ENCODE data around the gene PPY. TPM values are rescaled to one million over a fixed set of nuclear protein-coding genes. Genes with fewer than 3 reads are reported as not detected.
A peak's percentile ranks its signal among the peaks of the same experiment; 100 is the strongest.

PPY gene
- total RNA-seq, 2 experiments from 2014 or later = not detected

- Mint-ChIP-seq H3K9me3 (no peaks in the 10 kb centered on the region), H3K4me1 (ENCODE audit: low read depth) (no peaks in the 10 kb centered on the region), H3K4me3 (no peak overlapping the region), H3K27me3 (ENCODE audit: low read depth) (peaks cover 8% of the 10 kb centered on the region), H3K36me3 (ENCODE audit: low read depth) (no peaks in the 10 kb centered on the region), H3K27ac (no peak overlapping the region)
- DNase-seq = no peak
- intact Hi-C loops (cut with micrococcal nuclease) = no loop called here
- CTCF ChIA-PET = no interaction called here
Observed at GRCh38 chr17:43958748-43959352, 16.6 kb upstream of the PPY start.

GRCh38 chr17:43956222-43956621, 13.9 kb upstream of the PPY start:
- Mint-ChIP-seq H3K27ac (no peak overlapping the region), H3K4me1 (ENCODE audit: low read depth) (peaks cover 2% of the 10 kb centered on the region), H3K9me3 (no peaks in the 10 kb centered on the region), H3K36me3 (ENCODE audit: low read depth) (no peaks in the 10 kb centered on the region), H3K4me3 (no peak overlapping the region), H3K27me3 (ENCODE audit: low read depth) (peaks cover 26% of the 10 kb centered on the region)
- intact Hi-C loops (cut with micrococcal nuclease) = no loop called here
- DNase-seq = no peak
- CTCF ChIA-PET = interaction anchor here (0.9 to 1.5 kb wide), 2 partner anchors 12 to 262 kb away, joined by 3 to 4 read pairs; no protein-coding TSS in a partner anchor

- Mint-ChIP-seq H3K4me3 (no peak within 1 kb of the TSS), H3K9me3 (no peaks in the 10 kb centered on the region), H3K27me3 (ENCODE audit: low read depth) (peaks cover 35% of the 10 kb centered on the region), H3K27ac (no peak within 1 kb of the TSS), H3K36me3 (ENCODE audit: low read depth) (no peaks in the 10 kb centered on the region), H3K4me1 (ENCODE audit: low read depth) (peaks cover 2% of the 10 kb centered on the region)
- no peak for DNase-seq
- intact Hi-C loops (cut with micrococcal nuclease) = no loop called here
- CTCF ChIA-PET = interaction anchor here (1.2 kb wide), 1 partner anchor 10 kb away, joined by 3 read pairs; no protein-coding TSS in a partner anchor
Observed at GRCh38 chr17:43953746-43954145, 11.5 kb upstream of the PPY start, which contains the start of gene PYY. Gene PYY, minus strand, starts transcription at chr17:43953940. Its CDS starts 457 bp downstream, at chr17:43953483.

GRCh38 chr17:43952724-43953666, 10.7 kb upstream of the PPY start:
- no peak overlapping the region for H3K4me3 Mint-ChIP-seq
- no peaks in the 10 kb centered on the region for H3K9me3 Mint-ChIP-seq
- no peak overlapping the region for H3K27ac Mint-ChIP-seq
- H3K27me3 Mint-ChIP-seq (ENCODE audit: low read depth) = peaks cover 35% of the 10 kb centered on the region
- no peaks in the 10 kb centered on the region for H3K36me3 Mint-ChIP-seq (ENCODE audit: low read depth)
- peak; percentile 21 for DNase-seq
- intact Hi-C loops (cut with micrococcal nuclease) = no loop called here
- CTCF ChIA-PET = interaction anchor here (1.2 kb wide), 1 partner anchor 9 kb away, joined by 3 read pairs; no protein-coding TSS in a partner anchor
- H3K4me1 Mint-ChIP-seq (ENCODE audit: low read depth) = peaks cover 2% of the 10 kb centered on the region

DNA sequence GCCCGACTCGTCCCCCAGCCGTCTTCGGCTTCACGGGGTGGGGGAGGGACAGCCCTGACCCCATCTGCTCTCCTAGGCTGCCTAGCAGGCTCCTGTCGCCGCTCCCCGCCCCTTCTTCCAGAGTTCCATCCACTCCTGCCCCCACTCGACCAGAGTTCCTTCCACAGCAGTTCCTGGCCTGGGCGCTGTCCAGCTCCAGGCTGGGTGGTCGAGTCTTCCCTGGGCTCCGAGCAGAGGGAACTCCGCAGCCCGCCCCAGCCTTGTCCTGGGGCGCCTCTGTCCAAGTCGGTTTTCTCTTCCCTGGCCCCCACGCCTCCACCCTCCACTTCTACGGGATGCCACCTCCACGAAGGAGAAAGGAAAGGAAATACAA, 10.1 kb upstream of the PPY start:
- CTCF ChIA-PET = no interaction called here
- Mint-ChIP-seq H3K4me1 (ENCODE audit: low read depth) (peaks cover 2% of the 10 kb centered on the region), H3K9me3 (no peaks in the 10 kb centered on the region), H3K36me3 (ENCODE audit: low read depth) (no peaks in the 10 kb centered on the region), H3K27ac (no peak overlapping the region), H3K27me3 (ENCODE audit: low read depth) (peaks cover 35% of the 10 kb centered on the region), H3K4me3 (no peak overlapping the region)
- intact Hi-C loops (cut with micrococcal nuclease) = no loop called here
- no peak for DNase-seq

GRCh38 chr17:43951750-43952149, 9.5 kb upstream of the PPY start:
- no peaks in the 10 kb centered on the region for H3K36me3 Mint-ChIP-seq (ENCODE audit: low read depth)
- no peak overlapping the region for H3K27ac Mint-ChIP-seq
- CTCF ChIA-PET = interaction anchor here (0.6 kb wide), 1 partner anchor 44 kb away, joined by 4 read pairs; no protein-coding TSS in a partner anchor
- H3K27me3 Mint-ChIP-seq (ENCODE audit: low read depth) = peaks cover 35% of the 10 kb centered on the region
- no peak for DNase-seq
- no peak overlapping the region for H3K4me3 Mint-ChIP-seq
- intact Hi-C loops (cut with micrococcal nuclease) = no loop called here
- H3K4me1 Mint-ChIP-seq (ENCODE audit: low read depth) = peaks cover 2% of the 10 kb centered on the region
- H3K9me3 Mint-ChIP-seq = no peaks in the 10 kb centered on the region

GRCh38 chr17:43950554-43950953, 8.3 kb upstream of the PPY start:
- Mint-ChIP-seq H3K4me1 (ENCODE audit: low read depth) (peaks cover 2% of the 10 kb centered on the region), H3K27me3 (ENCODE audit: low read depth) (peaks cover 35% of the 10 kb centered on the region), H3K36me3 (ENCODE audit: low read depth) (no peaks in the 10 kb centered on the region), H3K4me3 (no peak overlapping the region), H3K27ac (no peak overlapping the region), H3K9me3 (no peaks in the 10 kb centered on the region)
- CTCF ChIA-PET = no interaction called here
- intact Hi-C loops (cut with micrococcal nuclease) = no loop called here
- DNase-seq = no peak

GRCh38 chr17:43949781-43950180, 7.5 kb upstream of the PPY start:
- intact Hi-C loops (cut with micrococcal nuclease) = no loop called here
- H3K4me1 Mint-ChIP-seq (ENCODE audit: low read depth) = peaks cover 6% of the 10 kb centered on the region
- CTCF ChIA-PET = no interaction called here
- no peak overlapping the region for H3K4me3 Mint-ChIP-seq
- H3K27me3 Mint-ChIP-seq (ENCODE audit: low read depth) = peaks cover 35% of the 10 kb centered on the region
- no peak for DNase-seq
- H3K27ac Mint-ChIP-seq = no peak overlapping the region
- no peaks in the 10 kb centered on the region for H3K9me3 Mint-ChIP-seq
- no peaks in the 10 kb centered on the region for H3K36me3 Mint-ChIP-seq (ENCODE audit: low read depth)

DNA sequence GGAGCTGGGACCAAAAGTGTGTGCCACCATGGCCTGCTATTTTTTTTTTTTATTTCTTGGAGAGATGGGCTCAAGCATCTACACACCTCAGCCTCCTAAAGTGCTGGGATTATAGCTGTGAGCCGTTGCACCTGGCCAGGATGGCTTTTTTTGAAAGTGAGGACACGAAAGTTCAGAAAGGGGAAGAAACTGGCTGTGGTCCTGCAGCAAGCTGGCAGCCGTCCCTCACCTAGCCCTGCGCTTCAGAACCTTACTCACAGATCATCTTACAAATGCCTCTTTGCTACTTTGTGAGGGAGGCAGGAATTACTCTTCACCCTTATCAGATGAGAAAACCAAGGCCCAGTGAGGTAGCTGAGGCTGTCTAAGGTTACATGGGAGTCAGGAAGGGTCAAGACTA, 4.5 kb upstream of the PPY start:
- Mint-ChIP-seq H3K9me3 (no peaks in the 10 kb centered on the region), H3K27me3 (ENCODE audit: low read depth) (peaks cover 13% of the 10 kb centered on the region)

GRCh38 chr17:43945074-43945829, 3.0 kb upstream of the PPY start:
- intact Hi-C loops (cut with micrococcal nuclease) = loop anchor here (2.0 kb wide), 1 partner anchor 66 kb away; no protein-coding TSS in a partner anchor
- Mint-ChIP-seq H3K36me3 (ENCODE audit: low read depth) (no peaks in the 10 kb centered on the region), H3K4me1 (ENCODE audit: low read depth) (peaks cover 11% of the 10 kb centered on the region), H3K27ac (no peak overlapping the region), H3K9me3 (no peaks in the 10 kb centered on the region), H3K4me3 (no peak overlapping the region), H3K27me3 (ENCODE audit: low read depth) (peaks cover 5% of the 10 kb centered on the region)
- no peak for DNase-seq
- CTCF ChIA-PET = interaction anchor here (0.9 to 3.5 kb wide), 9 partner anchors 22 to 241 kb away, joined by 4 to 51 read pairs (median 10); partner anchors contain the start of gene TMUB2

More for the DNA sequence above, 4.5 kb upstream of the PPY start:
- no peaks in the 10 kb centered on the region for H3K36me3 Mint-ChIP-seq (ENCODE audit: low read depth)
- H3K4me3 Mint-ChIP-seq = no peak overlapping the region
- CTCF ChIA-PET = interaction anchor here (1.0 kb wide), 2 partner anchors 33 to 68 kb away, joined by 3 read pairs; no protein-coding TSS in a partner anchor
- no peak for DNase-seq
- H3K4me1 Mint-ChIP-seq (ENCODE audit: low read depth) = peaks cover 11% of the 10 kb centered on the region
- intact Hi-C loops (cut with micrococcal nuclease) = no loop called here
- H3K27ac Mint-ChIP-seq = no peak overlapping the region

DNA sequence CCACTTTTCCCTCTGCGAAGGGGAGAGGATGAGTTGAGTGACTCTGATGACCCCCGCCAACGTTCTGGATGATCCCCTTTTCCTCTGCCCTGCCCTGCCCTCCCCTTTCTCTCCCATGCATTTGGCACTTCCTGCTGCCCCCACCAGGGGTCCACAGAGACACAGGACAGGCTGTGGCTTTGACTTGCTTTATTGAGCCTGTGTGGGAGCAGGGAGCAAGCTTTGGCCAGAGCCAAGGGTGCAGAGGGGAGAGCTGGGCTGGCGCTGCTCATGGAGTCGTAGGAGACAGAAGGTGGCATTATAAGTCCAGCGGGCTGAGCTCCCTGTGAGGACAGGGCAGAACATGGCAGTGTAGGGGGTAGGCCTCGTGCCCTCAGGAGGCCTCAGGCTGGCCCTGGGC, 1.6 kb downstream of the PPY start:
- Mint-ChIP-seq H3K9me3 (no peaks in the 10 kb centered on the region), H3K4me3 (no peak overlapping the region), H3K27ac (no peak overlapping the region), H3K4me1 (ENCODE audit: low read depth) (peaks cover 20% of the 10 kb centered on the region), H3K36me3 (ENCODE audit: low read depth) (no peaks in the 10 kb centered on the region), H3K27me3 (ENCODE audit: low read depth) (peaks cover 2% of the 10 kb centered on the region)
- CTCF ChIA-PET = interaction anchor here (1.6 to 2.0 kb wide), 2 partner anchors 27 to 59 kb away, joined by 3 to 6 read pairs; no protein-coding TSS in a partner anchor
- intact Hi-C loops (cut with micrococcal nuclease) = loop anchor here (5.0 kb wide), 1 partner anchor 407 kb away; the partner anchor contains the start of gene GRN
- DNase-seq = peak; percentile 46

DNA sequence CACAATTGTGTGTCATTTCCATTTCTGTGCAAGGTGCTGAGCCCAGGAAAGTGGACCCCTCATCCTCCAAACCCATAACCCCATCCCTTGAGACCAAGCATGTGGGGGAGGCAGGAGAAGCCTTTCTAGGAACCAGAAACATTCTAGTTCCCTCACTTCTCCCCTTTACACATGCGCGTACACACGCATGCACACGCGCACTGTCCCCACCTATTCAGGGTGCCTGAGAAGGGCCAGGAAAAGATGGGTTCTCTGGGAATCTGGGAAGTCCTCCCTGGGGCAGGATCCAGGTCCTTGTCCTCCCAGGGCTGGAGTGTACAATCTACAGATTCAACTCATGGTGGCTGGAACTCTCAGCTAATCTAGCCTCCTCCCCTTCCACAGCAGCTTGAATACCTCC, 2.4 kb downstream of the PPY start:
- H3K4me1 Mint-ChIP-seq (ENCODE audit: low read depth) = peaks cover 17% of the 10 kb centered on the region
- H3K9me3 Mint-ChIP-seq = no peaks in the 10 kb centered on the region
- no peak overlapping the region for H3K27ac Mint-ChIP-seq
- CTCF ChIA-PET = interaction anchor here (0.7 to 2.0 kb wide), 4 partner anchors 14 to 60 kb away, joined by 3 to 6 read pairs (median 4); no protein-coding TSS in a partner anchor
- H3K27me3 Mint-ChIP-seq (ENCODE audit: low read depth) = peaks cover 2% of the 10 kb centered on the region
- no peak overlapping the region for H3K4me3 Mint-ChIP-seq
- intact Hi-C loops (cut with micrococcal nuclease) = loop anchor here (5.0 kb wide), 1 partner anchor 407 kb away; the partner anchor contains the start of gene GRN
- DNase-seq = no peak
- no peaks in the 10 kb centered on the region for H3K36me3 Mint-ChIP-seq (ENCODE audit: low read depth)

Data from activated naive CD4-positive, alpha-beta T cell treated with anti-CD3 and anti-CD28 coated beads for 36 hours (primary cell).